ENCODE measurements around the gene TIMM22. TPM values are rescaled to one million over a fixed set of nuclear protein-coding genes. Genes with fewer than 3 reads are reported as not detected.

Gene TIMM22
- total RNA-seq, 2 experiments from 2014 or later = 9.4 to 9.8 TPM

GRCh38 chr17:1011760-1012735, 15.1 kb downstream of the TIMM22 start:
- POLR2A ChIA-PET = no interaction called here
- no peak for ATAC-seq

GRCh38 chr17:1012823-1013728, 16.1 kb downstream of the TIMM22 start:
- no peak for ATAC-seq
- Mint-ChIP-seq H3K36me3 (ENCODE audit: low read depth) (peaks cover 4% of the 10 kb centered on the region), H3K27me3 (no peaks in the 10 kb centered on the region), H3K4me1 (no peaks in the 10 kb centered on the region), H3K9me3 (ENCODE audit: low read depth) (no peaks in the 10 kb centered on the region), H3K4me3 (no peak overlapping the region), H3K27ac (no peak overlapping the region)
- intact Hi-C loops (cut with DNase I, micrococcal nuclease) = no loop called here
- DNase-seq = no peak
- ChIA-PET POLR2A (no interaction called here), CTCF (no interaction called here)

More at GRCh38 chr17:1011760-1012735, 15.1 kb downstream of the TIMM22 start:
- intact Hi-C loops (cut with DNase I, micrococcal nuclease) = no loop called here
- no peaks in the 10 kb centered on the region for H3K27me3 Mint-ChIP-seq
- no peaks in the 10 kb centered on the region for H3K4me1 Mint-ChIP-seq
- H3K27ac Mint-ChIP-seq = no peak overlapping the region
- DNase-seq = no peak
- CTCF ChIA-PET = no interaction called here
- H3K9me3 Mint-ChIP-seq (ENCODE audit: low read depth) = no peaks in the 10 kb centered on the region
- peaks cover 4% of the 10 kb centered on the region for H3K36me3 Mint-ChIP-seq (ENCODE audit: low read depth)
- no peak overlapping the region for H3K4me3 Mint-ChIP-seq

- no peaks in the 10 kb centered on the region for H3K4me1 Mint-ChIP-seq
- H3K9me3 Mint-ChIP-seq (ENCODE audit: low read depth) = no peaks in the 10 kb centered on the region
- H3K36me3 Mint-ChIP-seq (ENCODE audit: low read depth) = peaks cover 4% of the 10 kb centered on the region
- no peak overlapping the region for H3K4me3 Mint-ChIP-seq
- ChIA-PET CTCF (no interaction called here), POLR2A (no interaction called here)
- DNase-seq (no peak), ATAC-seq (no peak)
- intact Hi-C loops (cut with DNase I, micrococcal nuclease) = no loop called here
- no peaks in the 10 kb centered on the region for H3K27me3 Mint-ChIP-seq
- H3K27ac Mint-ChIP-seq = no peak overlapping the region
Measured at GRCh38 chr17:1013729-1014090, 16.8 kb downstream of the TIMM22 start.

- ATAC-seq (no peak), DNase-seq (no peak)
- CTCF ChIA-PET = interaction anchor here (1.4 kb wide), 1 partner anchor 40 kb away, joined by 4 read pairs; no protein-coding TSS in a partner anchor
- Mint-ChIP-seq H3K9me3 (ENCODE audit: low read depth) (no peaks in the 10 kb centered on the region), H3K27ac (no peak overlapping the region), H3K4me1 (no peaks in the 10 kb centered on the region), H3K27me3 (no peaks in the 10 kb centered on the region), H3K36me3 (ENCODE audit: low read depth) (peaks cover 2% of the 10 kb centered on the region), H3K4me3 (no peak overlapping the region)
- POLR2A ChIA-PET = no interaction called here
- intact Hi-C loops (cut with DNase I, micrococcal nuclease) = no loop called here
Measured at GRCh38 chr17:1018547-1018946, 21.6 kb downstream of the TIMM22 start.

- intact Hi-C loops (cut with DNase I, micrococcal nuclease) = no loop called here
- no peaks in the 10 kb centered on the region for H3K9me3 Mint-ChIP-seq (ENCODE audit: low read depth)
- peaks cover 2% of the 10 kb centered on the region for H3K36me3 Mint-ChIP-seq (ENCODE audit: low read depth)
- no peak for DNase-seq
- H3K4me1 Mint-ChIP-seq = no peaks in the 10 kb centered on the region
- no peaks in the 10 kb centered on the region for H3K27me3 Mint-ChIP-seq
- H3K27ac Mint-ChIP-seq = peak overlapping the region; percentile 1
- ATAC-seq = no peak
- ChIA-PET POLR2A (no interaction called here), CTCF (interaction anchor here (1.4 kb wide), 1 partner anchor 39 kb away, joined by 4 read pairs; no protein-coding TSS in a partner anchor)
- no peak overlapping the region for H3K4me3 Mint-ChIP-seq
Measured at GRCh38 chr17:1019451-1019850, 22.5 kb downstream of the TIMM22 start.

GRCh38 chr17:1021147-1021546, 24.2 kb downstream of the TIMM22 start:
- Mint-ChIP-seq H3K4me3 (no peak overlapping the region), H3K27ac (no peak overlapping the region), H3K9me3 (ENCODE audit: low read depth) (no peaks in the 10 kb centered on the region), H3K27me3 (no peaks in the 10 kb centered on the region), H3K36me3 (ENCODE audit: low read depth) (peaks cover 4% of the 10 kb centered on the region), H3K4me1 (no peaks in the 10 kb centered on the region)
- intact Hi-C loops (cut with DNase I, micrococcal nuclease) = no loop called here
- no peak for ATAC-seq
- DNase-seq = no peak
- POLR2A ChIA-PET = no interaction called here
- CTCF ChIA-PET = interaction anchor here (0.6 kb wide), 1 partner anchor 134 kb away, joined by 5 read pairs; no protein-coding TSS in a partner anchor

GRCh38 chr17:1022278-1023024, 25.5 kb downstream of the TIMM22 start:
- ChIA-PET POLR2A (no interaction called here), CTCF (no interaction called here)
- H3K27me3 Mint-ChIP-seq = no peaks in the 10 kb centered on the region
- no peak overlapping the region for H3K27ac Mint-ChIP-seq
- intact Hi-C loops (cut with DNase I, micrococcal nuclease) = no loop called here
- no peaks in the 10 kb centered on the region for H3K9me3 Mint-ChIP-seq (ENCODE audit: low read depth)
- no peaks in the 10 kb centered on the region for H3K4me1 Mint-ChIP-seq
- DNase-seq (no peak), ATAC-seq (no peak)
- no peak overlapping the region for H3K4me3 Mint-ChIP-seq
- H3K36me3 Mint-ChIP-seq (ENCODE audit: low read depth) = peaks cover 4% of the 10 kb centered on the region

GRCh38 chr17:1024076-1024475, 27.1 kb downstream of the TIMM22 start:
- H3K36me3 Mint-ChIP-seq (ENCODE audit: low read depth) = peaks cover 4% of the 10 kb centered on the region
- no peaks in the 10 kb centered on the region for H3K27me3 Mint-ChIP-seq
- no peaks in the 10 kb centered on the region for H3K9me3 Mint-ChIP-seq (ENCODE audit: low read depth)
- ATAC-seq (no peak), DNase-seq (no peak)
- intact Hi-C loops (cut with DNase I, micrococcal nuclease) = no loop called here
- ChIA-PET CTCF (interaction anchor here (0.5 kb wide), 1 partner anchor 56 kb away, joined by 3 read pairs; no protein-coding TSS in a partner anchor), POLR2A (no interaction called here)
- H3K4me3 Mint-ChIP-seq = no peak overlapping the region
- no peaks in the 10 kb centered on the region for H3K4me1 Mint-ChIP-seq
- H3K27ac Mint-ChIP-seq = no peak overlapping the region

GRCh38 chr17:1025733-1026598, 29.0 kb downstream of the TIMM22 start:
- ChIA-PET POLR2A (no interaction called here), CTCF (no interaction called here)
- no peak for ATAC-seq
- intact Hi-C loops (cut with DNase I, micrococcal nuclease) = no loop called here
- no peak for DNase-seq
- peaks cover 2% of the 10 kb centered on the region for H3K36me3 Mint-ChIP-seq (ENCODE audit: low read depth)
- H3K27ac Mint-ChIP-seq = no peak overlapping the region
- H3K27me3 Mint-ChIP-seq = no peaks in the 10 kb centered on the region
- no peaks in the 10 kb centered on the region for H3K4me1 Mint-ChIP-seq
- H3K9me3 Mint-ChIP-seq (ENCODE audit: low read depth) = no peaks in the 10 kb centered on the region
- no peak overlapping the region for H3K4me3 Mint-ChIP-seq

GRCh38 chr17:1026599-1026975, 29.7 kb downstream of the TIMM22 start:
- ATAC-seq = no peak
- Mint-ChIP-seq H3K4me1 (no peaks in the 10 kb centered on the region), H3K27ac (no peak overlapping the region), H3K36me3 (ENCODE audit: low read depth) (peaks cover 2% of the 10 kb centered on the region), H3K27me3 (no peaks in the 10 kb centered on the region), H3K4me3 (no peak overlapping the region), H3K9me3 (ENCODE audit: low read depth) (no peaks in the 10 kb centered on the region)
- intact Hi-C loops (cut with DNase I, micrococcal nuclease) = no loop called here
- ChIA-PET POLR2A (no interaction called here), CTCF (no interaction called here)
- no peak for DNase-seq

Measured in activated CD4-positive, alpha-beta T cell treated with anti-CD3 and anti-CD28 coated beads for 36 hours (primary cell).